GM13977 (cell line): ENCODE data around the gene SPOPL.

Experiments used
- DNase-seq: peaks from one replicate; pipeline ENCODE4 v3.0.0; 2012; ENCODE audit warnings: low spot score
- in situ Hi-C: fragments of 300-500 bp; cut with MboI; formaldehyde crosslinking; loops from one replicate; pipeline ENCODE4 v1.12.0; 2022; ENCODE audit warnings: low sequenced_read_pairs, low pct_unique_long_range_greater_than_20kb, mixed read lengths, inconsistent platforms; ENCODE audit not compliant: unreplicated experiment
- TF ChIP-seq, protein P1 (sequence below): IDR thresholded peaks from 2 replicates; pipeline ENCODE4 v1.5.1; 2012; ENCODE audit warnings: mild to moderate bottlenecking, control low read depth; ENCODE audit not compliant: insufficient read depth; ENCODE audit errors: extremely low read depth, missing control alignments

Gene SPOPL

DNA sequence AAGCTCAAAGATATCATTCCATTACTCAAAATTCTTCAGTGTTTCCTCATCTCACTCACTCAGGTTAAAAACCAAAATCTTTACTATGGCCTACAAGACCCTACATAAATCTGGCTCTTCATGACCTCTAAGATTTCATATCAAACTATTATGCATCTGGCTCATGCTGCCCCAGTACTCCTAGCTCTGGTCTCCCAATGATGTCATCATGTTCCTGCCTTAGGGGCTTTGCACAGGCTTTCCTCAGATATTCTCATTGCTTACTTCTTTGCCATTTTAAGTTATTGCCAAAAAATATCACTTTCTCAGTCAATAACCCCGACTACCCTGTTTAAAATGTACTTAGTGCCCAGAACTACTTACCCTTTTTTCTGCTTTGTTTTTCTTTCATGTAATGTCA is 33.0 kb upstream of the SPOPL start:
- in situ Hi-C loops = no loop called here
- TF ChIP-seq, protein P1, sequence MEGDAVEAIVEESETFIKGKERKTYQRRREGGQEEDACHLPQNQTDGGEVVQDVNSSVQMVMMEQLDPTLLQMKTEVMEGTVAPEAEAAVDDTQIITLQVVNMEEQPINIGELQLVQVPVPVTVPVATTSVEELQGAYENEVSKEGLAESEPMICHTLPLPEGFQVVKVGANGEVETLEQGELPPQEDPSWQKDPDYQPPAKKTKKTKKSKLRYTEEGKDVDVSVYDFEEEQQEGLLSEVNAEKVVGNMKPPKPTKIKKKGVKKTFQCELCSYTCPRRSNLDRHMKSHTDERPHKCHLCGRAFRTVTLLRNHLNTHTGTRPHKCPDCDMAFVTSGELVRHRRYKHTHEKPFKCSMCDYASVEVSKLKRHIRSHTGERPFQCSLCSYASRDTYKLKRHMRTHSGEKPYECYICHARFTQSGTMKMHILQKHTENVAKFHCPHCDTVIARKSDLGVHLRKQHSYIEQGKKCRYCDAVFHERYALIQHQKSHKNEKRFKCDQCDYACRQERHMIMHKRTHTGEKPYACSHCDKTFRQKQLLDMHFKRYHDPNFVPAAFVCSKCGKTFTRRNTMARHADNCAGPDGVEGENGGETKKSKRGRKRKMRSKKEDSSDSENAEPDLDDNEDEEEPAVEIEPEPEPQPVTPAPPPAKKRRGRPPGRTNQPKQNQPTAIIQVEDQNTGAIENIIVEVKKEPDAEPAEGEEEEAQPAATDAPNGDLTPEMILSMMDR = no peak
- DNase-seq = no peak

DNA sequence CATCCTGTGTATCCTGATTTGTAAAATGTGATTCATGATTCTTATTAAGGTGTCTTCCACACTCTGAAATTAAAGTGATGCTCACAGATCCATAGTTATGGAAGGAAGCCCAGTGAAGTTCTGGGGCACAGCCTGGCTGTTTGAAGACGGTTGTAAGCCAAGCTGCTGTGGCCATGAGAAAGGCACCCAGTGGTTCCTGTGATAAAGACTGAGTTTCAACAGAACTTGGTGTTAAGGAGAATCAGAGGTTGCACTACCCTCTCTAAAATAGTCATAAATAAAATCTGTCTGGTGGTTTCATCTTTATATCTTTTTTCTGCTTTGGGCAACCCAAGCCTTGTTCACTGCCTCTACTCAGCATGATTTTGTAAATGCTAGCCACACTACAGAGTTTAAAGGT is 32.2 kb upstream of the SPOPL start:
- TF ChIP-seq, protein P1 = no peak
- in situ Hi-C loops = no loop called here
- no peak for DNase-seq

DNA sequence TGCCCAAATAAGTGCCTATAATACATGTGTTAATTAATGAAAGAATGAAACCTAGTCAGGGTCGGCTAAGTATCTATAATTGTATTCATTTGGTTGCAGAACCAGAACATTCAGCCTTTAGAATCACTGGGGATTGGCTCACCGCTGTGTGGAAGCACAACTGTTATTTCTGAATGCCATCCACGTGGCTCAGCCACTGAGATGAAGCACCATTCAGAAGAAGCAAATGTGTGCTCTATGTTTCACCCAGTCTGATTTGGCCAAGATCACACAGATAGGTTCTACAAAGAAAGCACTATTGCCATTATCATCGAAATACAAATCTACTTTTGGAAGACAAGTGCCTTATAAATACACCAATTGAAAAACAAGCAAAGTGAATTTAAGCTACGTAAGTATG is 30.6 kb upstream of the SPOPL start:
- in situ Hi-C loops = no loop called here
- DNase-seq = no peak
- TF ChIP-seq, protein P1 = no peak

DNA sequence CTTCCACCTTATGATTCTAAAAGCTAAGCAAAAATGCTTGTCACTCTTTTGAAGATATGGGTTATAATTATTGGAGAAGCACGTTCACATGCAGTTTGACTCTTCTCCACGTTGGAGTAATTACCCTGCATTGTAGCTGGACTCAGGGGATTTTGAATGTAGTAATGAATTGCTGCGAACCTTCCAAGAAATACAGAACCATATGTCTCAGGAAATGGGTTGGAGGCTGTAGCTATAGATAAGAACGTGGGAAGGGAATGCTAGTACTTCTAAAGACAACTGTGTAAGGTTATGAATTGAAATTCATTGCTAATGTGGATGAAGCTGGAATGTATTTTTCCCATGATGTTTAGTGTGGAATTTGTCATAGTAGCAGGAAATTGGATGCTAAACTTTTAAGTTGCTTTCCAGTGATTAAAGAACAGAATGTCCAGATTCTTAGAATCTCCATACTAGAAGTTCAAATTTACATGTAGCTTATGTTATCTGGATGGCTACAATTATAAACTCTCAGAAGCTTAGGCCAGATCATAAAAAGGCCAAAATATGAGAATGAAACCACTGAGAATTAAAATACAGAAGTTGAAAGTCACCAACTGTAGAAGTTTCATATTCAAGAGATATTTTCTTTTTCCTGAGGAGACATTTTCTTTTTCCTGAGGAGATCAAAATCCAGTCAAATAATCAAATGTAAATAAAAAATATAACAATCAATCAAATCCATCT is 27.3 kb upstream of the SPOPL start:
- TF ChIP-seq, protein P1 = no peak
- in situ Hi-C loops = no loop called here
- DNase-seq = no peak

DNA sequence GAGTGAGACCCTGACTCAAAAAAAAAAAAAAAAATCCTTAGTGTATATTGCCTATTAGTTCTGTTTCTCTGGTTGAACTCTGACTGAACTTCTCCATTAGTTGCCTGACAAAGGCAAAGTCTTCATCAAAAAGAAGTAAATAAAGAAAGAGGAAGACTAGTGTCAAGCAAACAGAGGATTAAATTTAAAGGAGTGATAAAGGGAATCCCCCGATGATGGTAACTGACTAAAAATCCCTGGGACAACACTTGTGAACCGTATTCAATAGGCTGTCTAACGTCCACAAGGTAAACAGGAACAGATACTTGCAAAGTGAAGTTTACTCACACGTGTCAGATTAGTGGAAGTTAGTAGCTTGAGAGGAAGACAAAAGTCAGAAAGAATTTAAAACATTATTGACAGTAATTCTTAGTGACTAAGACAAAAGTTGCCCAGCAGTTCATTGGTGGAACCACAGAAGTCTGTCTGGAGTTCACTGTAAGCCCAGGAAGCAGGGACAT is 26.2 kb upstream of the SPOPL start:
- in situ Hi-C loops = no loop called here
- peak; percentile 15 for DNase-seq

DNA sequence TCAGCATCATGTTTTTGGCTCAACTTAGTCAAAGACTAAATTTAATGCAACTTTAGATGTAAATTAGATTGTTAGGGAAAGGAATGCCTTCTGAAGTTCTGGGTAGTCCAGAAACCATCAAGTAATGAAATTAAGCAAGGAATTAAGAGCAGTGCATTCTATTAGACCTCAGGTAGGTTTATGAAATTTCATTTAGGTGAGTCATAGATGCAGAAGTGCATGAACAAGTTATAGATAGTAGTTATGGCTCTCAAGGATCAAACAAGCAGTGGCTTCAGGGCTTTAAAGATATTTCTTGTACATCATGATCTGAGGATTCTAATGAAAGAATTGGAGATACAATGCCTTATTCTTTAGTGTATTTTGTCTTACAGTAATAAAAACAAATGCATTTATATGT is 25.4 kb upstream of the SPOPL start:
- TF ChIP-seq, protein P1 = no peak
- in situ Hi-C loops = no loop called here
- no peak for DNase-seq

More for the DNA sequence above, 26.2 kb upstream of the SPOPL start:
- TF ChIP-seq, protein P1 = no peak
